HEK293 (cell line): ENCODE results near the gene AIRE.

Experiments used
- KLF7 ChIP-seq: fragments of 450-650 bp; formaldehyde crosslinking; IDR thresholded peaks from 2 replicates; pipeline ENCODE4 v1.5.1; 2016; ENCODE audit warnings: missing biosample characterization, missing genetic modification characterization, borderline replicate concordance
- YY2 ChIP-seq: fragments of 450-650 bp; formaldehyde crosslinking; IDR thresholded peaks from 2 replicates; pipeline ENCODE4 v1.5.1; 2016; ENCODE audit warnings: missing biosample characterization, missing genetic modification characterization
- TF ChIP-seq, protein P1 (sequence below): fragments of 450-650 bp; formaldehyde crosslinking; IDR thresholded peaks from 2 replicates; pipeline ENCODE4 v1.5.1; 2016; ENCODE audit warnings: missing biosample characterization, missing genetic modification characterization

GRCh38 chr21:44294391-44295162 lies 8.9 kb downstream of the AIRE start:
- TF ChIP-seq KLF7 (tag by site-specific recombination) (no peak), YY2 (tag by site-specific recombination) (no peak)
- TF ChIP-seq, protein P1, sequence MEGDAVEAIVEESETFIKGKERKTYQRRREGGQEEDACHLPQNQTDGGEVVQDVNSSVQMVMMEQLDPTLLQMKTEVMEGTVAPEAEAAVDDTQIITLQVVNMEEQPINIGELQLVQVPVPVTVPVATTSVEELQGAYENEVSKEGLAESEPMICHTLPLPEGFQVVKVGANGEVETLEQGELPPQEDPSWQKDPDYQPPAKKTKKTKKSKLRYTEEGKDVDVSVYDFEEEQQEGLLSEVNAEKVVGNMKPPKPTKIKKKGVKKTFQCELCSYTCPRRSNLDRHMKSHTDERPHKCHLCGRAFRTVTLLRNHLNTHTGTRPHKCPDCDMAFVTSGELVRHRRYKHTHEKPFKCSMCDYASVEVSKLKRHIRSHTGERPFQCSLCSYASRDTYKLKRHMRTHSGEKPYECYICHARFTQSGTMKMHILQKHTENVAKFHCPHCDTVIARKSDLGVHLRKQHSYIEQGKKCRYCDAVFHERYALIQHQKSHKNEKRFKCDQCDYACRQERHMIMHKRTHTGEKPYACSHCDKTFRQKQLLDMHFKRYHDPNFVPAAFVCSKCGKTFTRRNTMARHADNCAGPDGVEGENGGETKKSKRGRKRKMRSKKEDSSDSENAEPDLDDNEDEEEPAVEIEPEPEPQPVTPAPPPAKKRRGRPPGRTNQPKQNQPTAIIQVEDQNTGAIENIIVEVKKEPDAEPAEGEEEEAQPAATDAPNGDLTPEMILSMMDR = no peak
